Osteoblast (primary cell): ENCODE data around the gene SCGN. TPM values are rescaled to one million over a fixed set of nuclear protein-coding genes. Genes with fewer than 3 reads are reported as not detected.

ENCODE experiments used
- DNase-seq: peaks from one replicate; pipeline ENCODE4 v3.0.0; 2011; ENCODE audit warnings: low spot score, mixed read lengths; ENCODE audit not compliant: insufficient read length; ENCODE audit errors: missing footprints
- H2AFZ ChIP-seq: 2 replicates; pipeline ENCODE4 v1.6.0; 2011; ENCODE audit warnings: mild to moderate bottlenecking, low read length
- H3K27ac ChIP-seq: 2 replicates; pipeline ENCODE4 v1.5.1; 2011; ENCODE audit warnings: mild to moderate bottlenecking, low read depth, low read length, moderate library complexity
- H3K27me3 ChIP-seq: 2 replicates; pipeline ENCODE4 v1.6.0; 2012; ENCODE audit warnings: mild to moderate bottlenecking, control low read depth, inconsistent platforms, low read length, moderate library complexity; ENCODE audit not compliant: insufficient read depth
- H3K36me3 ChIP-seq: 2 replicates; pipeline ENCODE4 v1.5.1; 2011; ENCODE audit warnings: mild to moderate bottlenecking, low read length, control low read depth, moderate library complexity; ENCODE audit not compliant: insufficient read depth
- H3K4me1 ChIP-seq: 2 replicates; pipeline ENCODE4 v1.5.1; 2011; ENCODE audit warnings: mild to moderate bottlenecking, low read length, control low read depth, moderate library complexity; ENCODE audit not compliant: insufficient read depth
- H3K4me2 ChIP-seq: 2 replicates; pipeline ENCODE4 v1.6.0; 2011; ENCODE audit warnings: mild to moderate bottlenecking, low read length; ENCODE audit not compliant: insufficient read depth
- H3K4me3 ChIP-seq: fragments of 200-600 bp; sonication (generic); 3 replicates; pipeline ENCODE4 v1.5.1; 2012; ENCODE audit warnings: mild to moderate bottlenecking, low read length, inconsistent platforms; ENCODE audit not compliant: insufficient read depth
- H3K79me2 ChIP-seq: 2 replicates; pipeline ENCODE4 v1.6.0; 2012; ENCODE audit warnings: mild to moderate bottlenecking, low read length, control low read depth, inconsistent platforms; ENCODE audit not compliant: insufficient read depth
- H3K9me3 ChIP-seq: 2 replicates; pipeline ENCODE4 v1.5.1; 2011; ENCODE audit warnings: low read depth, low read length, control low read depth
- H4K20me1 ChIP-seq: 2 replicates; pipeline ENCODE4 v1.6.0; 2012; ENCODE audit warnings: mild to moderate bottlenecking, low read length, control low read depth; ENCODE audit not compliant: insufficient read depth
- total RNA-seq: library from RNA; depleted of rRNA; stranded (reverse); fragments of >200 nt; gene quantifications from 2 replicates; pipeline ENCODE4 v1.2.3, GENCODE V29; 2012
- TF ChIP-seq, protein P1 (sequence below): IDR thresholded peaks from 2 replicates; pipeline ENCODE4 v1.5.1; 2011; ENCODE audit warnings: mild to moderate bottlenecking, low read depth, low read length, moderate library complexity; ENCODE audit errors: extremely low read depth

SCGN gene
- total RNA-seq, 1 donor: not detected

GRCh38 chr6:25692472-25692871 is 40.5 kb downstream of the SCGN start:
- no peak overlapping the region for H3K27ac ChIP-seq
- no peaks in the 10 kb centered on the region for H3K79me2 ChIP-seq
- no peaks in the 10 kb centered on the region for H3K27me3 ChIP-seq
- no peaks in the 10 kb centered on the region for H3K36me3 ChIP-seq
- TF ChIP-seq, protein P1, sequence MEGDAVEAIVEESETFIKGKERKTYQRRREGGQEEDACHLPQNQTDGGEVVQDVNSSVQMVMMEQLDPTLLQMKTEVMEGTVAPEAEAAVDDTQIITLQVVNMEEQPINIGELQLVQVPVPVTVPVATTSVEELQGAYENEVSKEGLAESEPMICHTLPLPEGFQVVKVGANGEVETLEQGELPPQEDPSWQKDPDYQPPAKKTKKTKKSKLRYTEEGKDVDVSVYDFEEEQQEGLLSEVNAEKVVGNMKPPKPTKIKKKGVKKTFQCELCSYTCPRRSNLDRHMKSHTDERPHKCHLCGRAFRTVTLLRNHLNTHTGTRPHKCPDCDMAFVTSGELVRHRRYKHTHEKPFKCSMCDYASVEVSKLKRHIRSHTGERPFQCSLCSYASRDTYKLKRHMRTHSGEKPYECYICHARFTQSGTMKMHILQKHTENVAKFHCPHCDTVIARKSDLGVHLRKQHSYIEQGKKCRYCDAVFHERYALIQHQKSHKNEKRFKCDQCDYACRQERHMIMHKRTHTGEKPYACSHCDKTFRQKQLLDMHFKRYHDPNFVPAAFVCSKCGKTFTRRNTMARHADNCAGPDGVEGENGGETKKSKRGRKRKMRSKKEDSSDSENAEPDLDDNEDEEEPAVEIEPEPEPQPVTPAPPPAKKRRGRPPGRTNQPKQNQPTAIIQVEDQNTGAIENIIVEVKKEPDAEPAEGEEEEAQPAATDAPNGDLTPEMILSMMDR: no peak
- H2AFZ ChIP-seq: no peak overlapping the region
- no peak for DNase-seq
- no peaks in the 10 kb centered on the region for H3K9me3 ChIP-seq
- no peak overlapping the region for H3K4me2 ChIP-seq
- no peak overlapping the region for H3K4me3 ChIP-seq
- H4K20me1 ChIP-seq: no peaks in the 10 kb centered on the region
- H3K4me1 ChIP-seq: no peaks in the 10 kb centered on the region

GRCh38 chr6:25694366-25694765 is 42.4 kb downstream of the SCGN start:
- Histone ChIP-seq H3K4me2 (no peak overlapping the region), H3K79me2 (no peaks in the 10 kb centered on the region), H4K20me1 (no peaks in the 10 kb centered on the region), H3K4me1 (no peaks in the 10 kb centered on the region), H3K27ac (no peak overlapping the region), H2AFZ (no peak overlapping the region), H3K9me3 (no peaks in the 10 kb centered on the region), H3K4me3 (no peak overlapping the region), H3K36me3 (no peaks in the 10 kb centered on the region), H3K27me3 (no peaks in the 10 kb centered on the region)
- no peak for DNase-seq
- TF ChIP-seq, protein P1: no peak

DNA sequence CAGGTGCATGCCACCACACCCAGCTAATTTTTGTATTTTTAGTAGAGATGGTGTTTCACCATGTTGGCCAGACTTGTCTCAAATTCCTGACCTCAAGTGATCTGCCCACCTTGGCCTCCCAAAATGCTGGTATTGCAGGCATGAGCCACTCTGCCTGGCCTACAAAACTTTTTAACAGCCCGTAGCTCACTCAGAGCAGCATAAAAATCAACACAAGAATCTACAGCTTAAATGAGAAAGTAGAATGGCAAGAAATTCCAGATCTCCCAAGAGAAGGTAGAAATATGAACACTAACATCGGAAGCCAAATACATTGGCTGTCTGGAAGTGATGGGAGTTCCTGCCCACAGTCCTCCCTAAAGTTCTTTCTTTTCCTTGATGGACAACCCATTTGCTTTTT is 43.7 kb downstream of the SCGN start:
- no peak for DNase-seq
- Histone ChIP-seq H3K9me3 (no peaks in the 10 kb centered on the region), H2AFZ (no peak overlapping the region), H3K27ac (no peak overlapping the region), H3K4me1 (no peaks in the 10 kb centered on the region), H3K36me3 (no peaks in the 10 kb centered on the region), H3K79me2 (no peaks in the 10 kb centered on the region), H3K4me2 (no peak overlapping the region), H4K20me1 (no peaks in the 10 kb centered on the region), H3K27me3 (no peaks in the 10 kb centered on the region), H3K4me3 (no peak overlapping the region)
- TF ChIP-seq, protein P1: no peak

GRCh38 chr6:25697537-25698340 is 45.7 kb downstream of the SCGN start:
- no peaks in the 10 kb centered on the region for H3K79me2 ChIP-seq
- TF ChIP-seq, protein P1: no peak
- H4K20me1 ChIP-seq: no peaks in the 10 kb centered on the region
- no peak overlapping the region for H3K27ac ChIP-seq
- H3K4me3 ChIP-seq: no peak overlapping the region
- no peaks in the 10 kb centered on the region for H3K9me3 ChIP-seq
- no peak overlapping the region for H3K4me2 ChIP-seq
- no peaks in the 10 kb centered on the region for H3K4me1 ChIP-seq
- H2AFZ ChIP-seq: no peak overlapping the region
- H3K27me3 ChIP-seq: no peaks in the 10 kb centered on the region
- no peak for DNase-seq
- no peaks in the 10 kb centered on the region for H3K36me3 ChIP-seq
